HepG2 (cell line): Measurements from ENCODE around the gene TMC8. TPM values are rescaled to one million over a fixed set of nuclear protein-coding genes. Genes with fewer than 3 reads are reported as not detected.

Experiments used
- ARID3A ChIP-seq: IDR thresholded peaks from 2 replicates; pipeline ENCODE4 v1.6.1; 2012; ENCODE audit warnings: low read depth, low read length, improper control_type of control experiment
- EED ChIP-seq: sonication (generic); formaldehyde crosslinking; IDR thresholded peaks from 2 replicates; pipeline ENCODE4 v1.5.0; 2020; ENCODE audit warnings: mild to moderate bottlenecking, missing genetic modification reagents
- ESRRA ChIP-seq: sonication (generic); formaldehyde crosslinking; IDR thresholded peaks from 2 replicates; pipeline ENCODE4 v1.5.1; 2020; ENCODE audit warnings: mild to moderate bottlenecking, low read depth, missing genetic modification reagents
- FOXC1 ChIP-seq: sonication (generic); formaldehyde crosslinking; IDR thresholded peaks from 2 replicates; pipeline ENCODE4 v1.8.0; 2022; ENCODE audit warnings: mild to moderate bottlenecking, missing genetic modification reagents, borderline replicate concordance
- GATAD2A ChIP-seq: IDR thresholded peaks from 2 replicates; pipeline ENCODE4 v1.6.1; 2016
- HMGXB4 ChIP-seq, 2 experiments: sonication (generic) in 1 of 2; formaldehyde crosslinking in 1 of 2; IDR thresholded peaks; 2 replicates each; pipeline versions ENCODE4 v1.4.0 to v1.6.1; 2018 to 2020; ENCODE audit warnings: missing genetic modification reagents in 2 of 2, borderline replicate concordance in 1 of 2, low read depth in 1 of 2, mild to moderate bottlenecking in 1 of 2, missing biosample characterization in 1 of 2
- JUND ChIP-seq: sonication (generic); formaldehyde crosslinking; IDR thresholded peaks from 2 replicates; pipeline ENCODE4 v1.8.0; 2022; ENCODE audit warnings: mild to moderate bottlenecking, missing genetic modification reagents
- MEIS2 ChIP-seq: sonication (generic); formaldehyde crosslinking; IDR thresholded peaks from 2 replicates; pipeline ENCODE4 v1.9.0; 2021; ENCODE audit warnings: mild to moderate bottlenecking, missing genetic modification reagents
- SP4 ChIP-seq: sonication (generic); formaldehyde crosslinking; IDR thresholded peaks from 2 replicates; pipeline ENCODE4 v1.8.1; 2023; ENCODE audit warnings: mild to moderate bottlenecking, missing genetic modification reagents
- TCF12 ChIP-seq, 2 experiments: fragments of 450-650 bp in 1 of 2; sonication (generic) in 1 of 2; formaldehyde crosslinking in 1 of 2; IDR thresholded peaks; 2 replicates each; pipeline versions ENCODE4 v1.6.1 to v1.8.0; 2017 to 2022; ENCODE audit warnings: antibody characterized with exemption in 1 of 2, mild to moderate bottlenecking in 1 of 2, missing genetic modification reagents in 1 of 2, moderate library complexity in 1 of 2
- TFE3 ChIP-seq: IDR thresholded peaks from 2 replicates; pipeline ENCODE4 v1.6.1; 2016
- USF2 ChIP-seq, 2 experiments: sonication (generic) in 1 of 2; formaldehyde crosslinking in 1 of 2; IDR thresholded peaks; 2 replicates each; pipeline versions ENCODE4 v1.5.1 to v1.6.1; 2011 to 2020; ENCODE audit warnings: borderline replicate concordance in 1 of 2, low read depth in 1 of 2, low read length in 1 of 2, mild to moderate bottlenecking in 1 of 2, missing genetic modification reagents in 1 of 2, moderate library complexity in 1 of 2
- ZNF253 ChIP-seq: sonication (generic); formaldehyde crosslinking; IDR thresholded peaks from 2 replicates; pipeline ENCODE4 v1.8.0; 2022; ENCODE audit warnings: mild to moderate bottlenecking, missing genetic modification reagents, borderline replicate concordance
- ZNF644 ChIP-seq: IDR thresholded peaks from 2 replicates; pipeline ENCODE4 v1.6.1; 2016; ENCODE audit warnings: low read depth
- polyA plus RNA-seq, 8 experiments: library from polyadenylated mRNA; depleted of rRNA in 3 of 8; stranded (reverse) in 7 of 8; unstranded in 1 of 8; fragments of >200 nt; fragmentation: Illumina TruSeq in 4 of 8; extraction: Trizol in 4 of 8; gene quantifications; 2 replicates each; pipeline versions ENCODE4 v1.2.1 to v1.2.3, GENCODE V29; 2011 to 2016; ENCODE audit warnings: low read depth in 4 of 8, missing spikeins in 1 of 8, mixed read lengths in 1 of 8; ENCODE audit not compliant: insufficient read depth in 1 of 8
- total RNA-seq, 5 experiments: library from RNA; depleted of rRNA; stranded (reverse); fragments of >200 nt; fragmentation: Illumina TruSeq; extraction: Trizol; gene quantifications; 2 replicates each; pipeline ENCODE4 v1.2.3, GENCODE V29; 2016; ENCODE audit warnings: low read depth in 1 of 5
- TF ChIP-seq, protein P1 (sequence below): IDR thresholded peaks from 2 replicates; pipeline ENCODE4 v1.4.0; 2020; ENCODE audit warnings: mild to moderate bottlenecking, missing genetic modification reagents

The TMC8 gene
- total and polyA plus RNA-seq, 2 of the 13 experiments (the other 11 are each of a cell fraction or from before 2014, with no cell fraction given) = 0.53 to 7.8 TPM

DNA sequence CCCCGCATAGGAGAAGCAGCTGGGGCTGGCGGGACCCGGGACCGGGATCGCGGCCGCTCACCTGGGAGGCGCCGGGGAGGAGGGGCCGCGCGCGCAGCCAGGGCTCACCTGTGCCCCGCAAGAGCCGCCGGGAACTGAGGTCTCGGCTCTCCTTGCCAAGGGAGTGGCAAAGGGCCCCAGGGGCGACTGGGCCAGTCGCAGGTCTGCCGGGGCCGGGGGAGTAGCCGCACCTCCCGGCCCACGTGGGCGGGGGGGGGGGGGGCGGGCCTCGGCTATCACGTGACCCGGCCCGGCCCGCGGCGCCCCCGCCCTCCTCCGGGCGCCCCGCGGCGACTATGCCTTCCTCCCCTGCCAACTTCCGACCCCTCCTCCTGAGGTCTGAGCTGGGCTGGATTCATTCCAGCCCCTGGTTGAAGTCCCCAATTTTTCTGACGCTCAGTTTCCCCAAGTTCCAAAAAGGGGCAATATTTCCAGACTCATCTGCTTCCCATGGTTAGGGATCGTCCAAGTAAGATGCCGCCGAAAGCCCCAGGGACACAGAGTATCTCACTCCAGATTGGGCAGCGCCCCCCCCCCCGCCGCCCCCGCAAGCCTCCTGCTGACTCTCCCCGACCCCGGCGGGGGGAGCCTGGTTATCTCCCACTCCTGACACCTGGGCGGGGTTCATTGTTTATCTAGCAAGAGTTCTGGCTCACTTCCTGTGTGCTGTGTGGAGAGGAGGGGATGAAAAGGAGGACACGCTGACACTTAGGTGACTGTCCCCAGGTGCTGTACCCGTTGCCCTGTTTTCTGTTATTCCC is 1.8 kb upstream of the TMC8 start, which contains the start of gene TMC6 (continued):
- peak; percentile 83 for TF ChIP-seq USF2 (IDR thresholded peaks at IDR 0.05; ENCODE audit: low read depth, low read length)
- TF ChIP-seq USF2 (CRISPR knock-in tag; IDR thresholded peaks at IDR 0.05; ENCODE audit: borderline replicate concordance) = peak; percentile 66; the same call in 1 of the 2 replicates
- 0 out of 2 replicates have a peak, but pooled peaks have one; percentile 18 for TF ChIP-seq FOXC1
- TF ChIP-seq GATAD2A (CRISPR knock-in tag) = peak; percentile 41
- 0 out of 2 replicates have a peak, but pooled peaks have one; percentile 73 for TF ChIP-seq EED
- TF ChIP-seq JUND (CRISPR knock-in tag) = peak; percentile 39; the same call in 1 of the 2 replicates
- TF ChIP-seq SP4 (CRISPR knock-in tag) = peak; percentile 10; the same call in 1 of the 2 replicates
- TF ChIP-seq, protein P1, sequence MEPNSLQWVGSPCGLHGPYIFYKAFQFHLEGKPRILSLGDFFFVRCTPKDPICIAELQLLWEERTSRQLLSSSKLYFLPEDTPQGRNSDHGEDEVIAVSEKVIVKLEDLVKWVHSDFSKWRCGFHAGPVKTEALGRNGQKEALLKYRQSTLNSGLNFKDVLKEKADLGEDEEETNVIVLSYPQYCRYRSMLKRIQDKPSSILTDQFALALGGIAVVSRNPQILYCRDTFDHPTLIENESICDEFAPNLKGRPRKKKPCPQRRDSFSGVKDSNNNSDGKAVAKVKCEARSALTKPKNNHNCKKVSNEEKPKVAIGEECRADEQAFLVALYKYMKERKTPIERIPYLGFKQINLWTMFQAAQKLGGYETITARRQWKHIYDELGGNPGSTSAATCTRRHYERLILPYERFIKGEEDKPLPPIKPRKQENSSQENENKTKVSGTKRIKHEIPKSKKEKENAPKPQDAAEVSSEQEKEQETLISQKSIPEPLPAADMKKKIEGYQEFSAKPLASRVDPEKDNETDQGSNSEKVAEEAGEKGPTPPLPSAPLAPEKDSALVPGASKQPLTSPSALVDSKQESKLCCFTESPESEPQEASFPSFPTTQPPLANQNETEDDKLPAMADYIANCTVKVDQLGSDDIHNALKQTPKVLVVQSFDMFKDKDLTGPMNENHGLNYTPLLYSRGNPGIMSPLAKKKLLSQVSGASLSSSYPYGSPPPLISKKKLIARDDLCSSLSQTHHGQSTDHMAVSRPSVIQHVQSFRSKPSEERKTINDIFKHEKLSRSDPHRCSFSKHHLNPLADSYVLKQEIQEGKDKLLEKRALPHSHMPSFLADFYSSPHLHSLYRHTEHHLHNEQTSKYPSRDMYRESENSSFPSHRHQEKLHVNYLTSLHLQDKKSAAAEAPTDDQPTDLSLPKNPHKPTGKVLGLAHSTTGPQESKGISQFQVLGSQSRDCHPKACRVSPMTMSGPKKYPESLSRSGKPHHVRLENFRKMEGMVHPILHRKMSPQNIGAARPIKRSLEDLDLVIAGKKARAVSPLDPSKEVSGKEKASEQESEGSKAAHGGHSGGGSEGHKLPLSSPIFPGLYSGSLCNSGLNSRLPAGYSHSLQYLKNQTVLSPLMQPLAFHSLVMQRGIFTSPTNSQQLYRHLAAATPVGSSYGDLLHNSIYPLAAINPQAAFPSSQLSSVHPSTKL (CRISPR knock-in tag) = peak; percentile 34; the same call in 1 of the 2 replicates
- no peak for TF ChIP-seq ESRRA (CRISPR knock-in tag)
- TF ChIP-seq HMGXB4 (CRISPR knock-in tag; IDR thresholded peaks at IDR 0.05; ENCODE audit: borderline replicate concordance in 1 of 2, low read depth in 1 of 2) = peak in 1 of 2 experiments; percentile 19; a peak in 1 of 4 replicates
- no peak for TF ChIP-seq TCF12 (IDR thresholded peaks at IDR 0.05)
- peak; percentile 44; the same call in 1 of the 2 replicates for TF ChIP-seq TCF12 (CRISPR knock-in tag; IDR thresholded peaks at IDR 0.05)
- no peak for TF ChIP-seq ARID3A
- no peak for TF ChIP-seq ZNF644 (CRISPR knock-in tag)
- no peak for TF ChIP-seq ZNF253
- TF ChIP-seq MEIS2 = peak; percentile 70
- peak; percentile 21 for TF ChIP-seq TFE3 (CRISPR knock-in tag)
